ENCODE measurements around the gene GMPR2. TPM values are rescaled to one million over a fixed set of nuclear protein-coding genes. Genes with fewer than 3 reads are reported as not detected.

Gene GMPR2
- total RNA-seq, 1 experiment from 2014 or later, result 76.9 TPM

DNA sequence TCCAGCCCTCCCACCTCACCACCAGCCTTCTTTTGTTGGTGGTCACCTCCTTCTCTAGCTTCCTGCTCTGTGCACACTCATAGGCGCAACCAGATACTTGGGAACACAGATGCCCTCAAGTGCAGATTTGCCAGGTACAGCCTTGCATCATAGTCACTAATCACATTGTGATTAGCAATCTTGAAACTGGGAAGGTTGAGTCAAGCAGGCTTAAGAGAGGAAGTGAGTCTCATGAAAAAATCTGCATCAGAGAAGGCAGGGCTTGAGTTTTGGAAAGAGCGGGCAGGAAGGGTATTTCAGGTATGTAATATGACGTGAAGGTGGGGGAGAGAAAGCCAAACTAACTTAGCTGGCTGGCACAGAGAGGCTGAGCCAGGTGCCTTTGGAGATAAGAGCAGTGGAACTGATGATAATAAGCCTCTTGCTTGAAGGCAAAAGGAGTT is 41.4 kb downstream of the GMPR2 start:
- ChIA-PET CTCF (interaction anchor here (0.7 kb wide), 1 partner anchor 85 kb away, joined by 9 read pairs; no protein-coding TSS in a partner anchor), POLR2A (no interaction called here)
- H3K4me1 ChIP-seq, result peaks cover 5% of the 10 kb centered on the region
- no TSS peak for BruUV-seq (replicated peaks)
- Mint-ChIP-seq H3K27me3 (ENCODE audit: insufficient read depth, unreplicated experiment) (no peaks in the 10 kb centered on the region), H3K4me1 (ENCODE audit: low read depth, unreplicated experiment) (peaks cover 11% of the 10 kb centered on the region), H3K27ac (ENCODE audit: unreplicated experiment) (no peak overlapping the region), H3K4me3 (ENCODE audit: unreplicated experiment) (no peak overlapping the region), H3K9me3 (ENCODE audit: unreplicated experiment) (no peaks in the 10 kb centered on the region), H3K36me3 (ENCODE audit: insufficient read depth, unreplicated experiment) (no peaks in the 10 kb centered on the region)
- intact Hi-C loops (cut with micrococcal nuclease; ENCODE audit: unreplicated experiment), result no loop called here
- no peak for TF ChIP-seq CTCF (IDR thresholded peaks at IDR 0.05; ENCODE audit: insufficient read depth in 1 of 2, low read depth in 1 of 2, low read length in 1 of 2, severe bottlenecking in 1 of 2, unreplicated experiment in 1 of 2)
- no peaks in the 10 kb centered on the region for H3K9me3 ChIP-seq
- no peaks in the 10 kb centered on the region for H3K27me3 ChIP-seq (replicated peaks; ENCODE audit: control insufficient read depth, insufficient read depth, low read length)
- no peak overlapping the region for H3K4me3 ChIP-seq (ENCODE audit: low read depth, low read length)
- no peaks in the 10 kb centered on the region for H3K36me3 ChIP-seq (ENCODE audit: control insufficient read depth, insufficient read depth, low read length)
- no peak for DNase-seq

- no peak overlapping the region for H3K4me3 Mint-ChIP-seq (ENCODE audit: unreplicated experiment)
- no peaks in the 10 kb centered on the region for H3K27me3 Mint-ChIP-seq (ENCODE audit: insufficient read depth, unreplicated experiment)
- BruUV-seq (replicated peaks), result no TSS peak
- no peaks in the 10 kb centered on the region for H3K9me3 Mint-ChIP-seq (ENCODE audit: unreplicated experiment)
- peaks cover 6% of the 10 kb centered on the region for H3K4me1 Mint-ChIP-seq (ENCODE audit: low read depth, unreplicated experiment)
- peaks cover 2% of the 10 kb centered on the region for H3K4me1 ChIP-seq
- no peaks in the 10 kb centered on the region for H3K36me3 Mint-ChIP-seq (ENCODE audit: insufficient read depth, unreplicated experiment)
- intact Hi-C loops (cut with micrococcal nuclease; ENCODE audit: unreplicated experiment), result no loop called here
- H3K27me3 ChIP-seq (replicated peaks; ENCODE audit: control insufficient read depth, insufficient read depth, low read length), result no peaks in the 10 kb centered on the region
- no peak overlapping the region for H3K27ac Mint-ChIP-seq (ENCODE audit: unreplicated experiment)
- H3K36me3 ChIP-seq (ENCODE audit: control insufficient read depth, insufficient read depth, low read length), result no peaks in the 10 kb centered on the region
- DNase-seq, result no peak
- ChIA-PET CTCF (no interaction called here), POLR2A (no interaction called here)
- TF ChIP-seq CTCF (IDR thresholded peaks at IDR 0.05; ENCODE audit: insufficient read depth in 1 of 2, low read depth in 1 of 2, low read length in 1 of 2, severe bottlenecking in 1 of 2, unreplicated experiment in 1 of 2), result no peak
- H3K9me3 ChIP-seq, result no peaks in the 10 kb centered on the region
- H3K4me3 ChIP-seq (ENCODE audit: low read depth, low read length), result no peak overlapping the region
These were observed 44.3 kb downstream of the GMPR2 start for GRCh38 chr14:24277071-24277470.

DNA sequence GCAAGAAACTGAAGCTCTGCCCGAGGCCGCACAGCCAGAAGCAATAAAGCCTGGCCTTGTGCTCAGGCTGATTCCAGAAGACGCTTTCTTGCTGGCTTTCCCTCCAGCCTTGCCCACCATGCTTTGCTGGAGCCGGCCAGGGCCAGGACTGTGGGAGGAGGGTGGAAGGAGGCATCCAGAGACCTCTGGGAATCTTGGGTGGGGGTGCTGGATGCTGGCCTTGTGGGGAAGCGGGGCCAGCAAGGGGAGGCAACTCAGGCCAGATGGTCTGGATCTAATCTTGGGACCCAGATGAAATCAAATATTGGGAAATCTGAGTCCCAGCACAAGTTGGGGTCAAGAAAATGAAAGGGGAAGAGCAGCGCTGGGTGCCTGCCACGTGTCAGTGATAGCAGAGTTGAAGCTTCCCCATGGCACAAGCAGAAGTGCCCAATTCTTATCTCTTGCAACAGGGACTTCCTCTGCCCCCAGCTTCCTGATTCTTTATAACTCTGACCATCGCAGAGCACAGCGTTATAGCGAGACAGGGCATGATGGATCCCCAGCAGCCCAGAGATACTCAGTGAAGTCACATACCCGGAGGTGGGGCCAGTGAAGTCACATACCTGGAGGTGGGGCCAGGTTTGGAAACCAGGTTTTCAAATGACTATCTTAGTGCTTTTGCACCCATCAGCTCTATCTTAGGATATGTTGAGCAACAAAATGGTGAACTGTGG is 45.0 kb downstream of the GMPR2 start:
- TF ChIP-seq CTCF (IDR thresholded peaks at IDR 0.05; ENCODE audit: insufficient read depth in 1 of 2, low read depth in 1 of 2, low read length in 1 of 2, severe bottlenecking in 1 of 2, unreplicated experiment in 1 of 2), result no peak
- Mint-ChIP-seq H3K27me3 (ENCODE audit: insufficient read depth, unreplicated experiment) (no peaks in the 10 kb centered on the region), H3K4me1 (ENCODE audit: low read depth, unreplicated experiment) (no peaks in the 10 kb centered on the region), H3K27ac (ENCODE audit: unreplicated experiment) (no peak overlapping the region), H3K4me3 (ENCODE audit: unreplicated experiment) (no peak overlapping the region), H3K9me3 (ENCODE audit: unreplicated experiment) (no peaks in the 10 kb centered on the region), H3K36me3 (ENCODE audit: insufficient read depth, unreplicated experiment) (no peaks in the 10 kb centered on the region)
- Histone ChIP-seq H3K36me3 (ENCODE audit: control insufficient read depth, insufficient read depth, low read length) (no peaks in the 10 kb centered on the region), H3K27me3 (replicated peaks; ENCODE audit: control insufficient read depth, insufficient read depth, low read length) (no peaks in the 10 kb centered on the region), H3K4me3 (ENCODE audit: low read depth, low read length) (no peak overlapping the region), H3K4me1 (no peaks in the 10 kb centered on the region; the same call in 1 of the 2 replicates), H3K9me3 (no peaks in the 10 kb centered on the region)
- ChIA-PET CTCF (no interaction called here), POLR2A (no interaction called here)
- intact Hi-C loops (cut with micrococcal nuclease; ENCODE audit: unreplicated experiment), result no loop called here
- DNase-seq, result no peak
- no TSS peak for BruUV-seq (replicated peaks)

Data from Caco-2 (cell line).